HEK293 (cell line): ENCODE data around the gene DIDO1.

Experiments
- CTCF ChIA-PET: fragments of 350-600 bp; formaldehyde crosslinking; extraction: SDS; loops from one replicate; lab custom pipeline; 2021; ENCODE audit warnings: antibody characterized with exemption; lab: Yijun Ruan, JAX
- POLR2A ChIA-PET: fragments of 300-600 bp; formaldehyde crosslinking; extraction: SDS; loops from one replicate; lab custom pipeline; 2020; ENCODE audit warnings: antibody characterized with exemption, inconsistent platforms; lab: Yijun Ruan, JAX
- H3K27ac ChIP-seq: fragments of 200-500 bp; sonication (Bioruptor generic); 2 replicates; pipeline ENCODE4 v1.5.1; 2014; ENCODE audit warnings: low read depth, low read length, control low read depth, inconsistent platforms; ENCODE audit errors: extremely low read depth
- H3K36me3 ChIP-seq, 2 experiments: fragments of 200-500 bp in 1 of 2; sonication (Bioruptor generic) in 1 of 2; 1 replicate in 1 of 2; 2 replicates in 1 of 2; pipeline ENCODE4 v1.5.1; 2014 to 2017; ENCODE audit warnings: inconsistent platforms in 2 of 2, low read length in 2 of 2; ENCODE audit not compliant: control insufficient read depth in 2 of 2, insufficient read depth in 1 of 2
- H3K4me1 ChIP-seq: fragments of 200-500 bp; sonication (Bioruptor generic); 2 replicates; pipeline ENCODE4 v1.5.1; 2014; ENCODE audit warnings: mild to moderate bottlenecking, low read length, inconsistent platforms; ENCODE audit not compliant: control insufficient read depth, insufficient read depth
- H3K4me3 ChIP-seq: 2 replicates; pipeline ENCODE4 v1.5.1; 2011; ENCODE audit warnings: low read depth, mild to moderate bottlenecking, control low read depth, low read length, moderate library complexity
- H3K9me3 ChIP-seq: fragments of 200-500 bp; sonication (Bioruptor generic); 2 replicates; pipeline ENCODE4 v1.5.1; 2014; ENCODE audit warnings: low read depth, low read length, inconsistent platforms; ENCODE audit not compliant: control insufficient read depth, insufficient read depth
- KLF1 ChIP-seq: fragments of 450-650 bp; formaldehyde crosslinking; IDR thresholded peaks from 2 replicates; pipeline ENCODE4 v1.5.1; 2016; ENCODE audit warnings: missing biosample characterization, missing genetic modification characterization
- SP7 ChIP-seq: fragments of 450-650 bp; formaldehyde crosslinking; IDR thresholded peaks from 2 replicates; pipeline ENCODE4 v1.5.1; 2016; ENCODE audit warnings: missing biosample characterization, missing genetic modification characterization
- ZFP69B ChIP-seq: fragments of 450-650 bp; formaldehyde crosslinking; IDR thresholded peaks from 2 replicates; pipeline ENCODE4 v1.5.1; 2016; ENCODE audit warnings: missing biosample characterization, missing genetic modification characterization
- ZNF174 ChIP-seq: fragments of 450-650 bp; formaldehyde crosslinking; IDR thresholded peaks from 2 replicates; pipeline ENCODE4 v1.5.0; 2017; ENCODE audit warnings: missing biosample characterization, mild to moderate bottlenecking, missing genetic modification characterization
- ZNF19 ChIP-seq: fragments of 450-650 bp; formaldehyde crosslinking; IDR thresholded peaks from 2 replicates; pipeline ENCODE4; 2016; ENCODE audit warnings: missing biosample characterization, missing genetic modification characterization, low read depth
- ZNF214 ChIP-seq: fragments of 450-650 bp; formaldehyde crosslinking; IDR thresholded peaks from 2 replicates; pipeline ENCODE4 v1.5.1; 2017; ENCODE audit warnings: missing biosample characterization, mild to moderate bottlenecking, missing genetic modification characterization, borderline replicate concordance
- ZNF341 ChIP-seq: fragments of 450-650 bp; formaldehyde crosslinking; IDR thresholded peaks from 2 replicates; pipeline ENCODE4; 2016; ENCODE audit warnings: low read depth, missing biosample characterization, missing genetic modification characterization
- ZNF530 ChIP-seq: fragments of 450-650 bp; formaldehyde crosslinking; IDR thresholded peaks from 2 replicates; pipeline ENCODE4 v1.5.1; 2016; ENCODE audit warnings: low read depth, missing biosample characterization, missing genetic modification characterization
- ZNF585B ChIP-seq: fragments of 450-650 bp; formaldehyde crosslinking; IDR thresholded peaks from 2 replicates; pipeline ENCODE4 v1.5.1; 2016; ENCODE audit warnings: missing biosample characterization, missing genetic modification characterization
- ZNF621 ChIP-seq: fragments of 450-650 bp; formaldehyde crosslinking; IDR thresholded peaks from 2 replicates; pipeline ENCODE4 v1.5.1; 2017; ENCODE audit warnings: missing biosample characterization, missing genetic modification characterization
- ZNF623 ChIP-seq: fragments of 450-650 bp; formaldehyde crosslinking; IDR thresholded peaks from 2 replicates; pipeline ENCODE4 v1.5.1; 2016; ENCODE audit warnings: missing biosample characterization, missing genetic modification characterization
- ZNF785 ChIP-seq: fragments of 450-650 bp; formaldehyde crosslinking; IDR thresholded peaks from 2 replicates; pipeline ENCODE4 v1.5.1; 2016; ENCODE audit warnings: missing biosample characterization, missing genetic modification characterization
- TF ChIP-seq, protein P1 (sequence below): fragments of 450-650 bp; formaldehyde crosslinking; conservative IDR thresholded peaks from 2 replicates; pipeline ENCODE4 v1.5.1; 2016; ENCODE audit warnings: low read depth, missing biosample characterization, missing genetic modification characterization
- TF ChIP-seq, protein P2 (sequence below): fragments of 450-650 bp; IDR thresholded peaks from 2 replicates; pipeline ENCODE4 v1.5.1; 2018; ENCODE audit warnings: missing biosample characterization, missing genetic modification characterization
- TF ChIP-seq, protein P3 (sequence below): fragments of 450-650 bp; formaldehyde crosslinking; IDR thresholded peaks from 2 replicates; pipeline ENCODE4 v1.5.1; 2016; ENCODE audit warnings: missing biosample characterization, missing genetic modification characterization
- TF ChIP-seq, protein P4 (sequence below): sonication (generic); formaldehyde crosslinking; IDR thresholded peaks from 2 replicates; pipeline ENCODE4 v1.8.1; 2022; ENCODE audit warnings: mild to moderate bottlenecking, moderate library complexity, missing genetic modification reagents
- TF ChIP-seq, protein P5 (sequence below): fragments of 450-650 bp; IDR thresholded peaks from 2 replicates; pipeline ENCODE4 v1.5.1; 2018; ENCODE audit warnings: missing biosample characterization, mild to moderate bottlenecking, missing genetic modification characterization
- TF ChIP-seq, protein P6 (sequence below): fragments of 450-650 bp; formaldehyde crosslinking; IDR thresholded peaks from 2 replicates; pipeline ENCODE4 v1.5.1; 2017; ENCODE audit warnings: missing biosample characterization, missing genetic modification characterization
- TF ChIP-seq, protein P7 (sequence below): fragments of 450-650 bp; formaldehyde crosslinking; optimal IDR thresholded peaks from 2 replicates; pipeline ENCODE3; 2016; ENCODE audit warnings: missing biosample characterization, mild to moderate bottlenecking, missing genetic modification characterization

DIDO1 gene

DNA sequence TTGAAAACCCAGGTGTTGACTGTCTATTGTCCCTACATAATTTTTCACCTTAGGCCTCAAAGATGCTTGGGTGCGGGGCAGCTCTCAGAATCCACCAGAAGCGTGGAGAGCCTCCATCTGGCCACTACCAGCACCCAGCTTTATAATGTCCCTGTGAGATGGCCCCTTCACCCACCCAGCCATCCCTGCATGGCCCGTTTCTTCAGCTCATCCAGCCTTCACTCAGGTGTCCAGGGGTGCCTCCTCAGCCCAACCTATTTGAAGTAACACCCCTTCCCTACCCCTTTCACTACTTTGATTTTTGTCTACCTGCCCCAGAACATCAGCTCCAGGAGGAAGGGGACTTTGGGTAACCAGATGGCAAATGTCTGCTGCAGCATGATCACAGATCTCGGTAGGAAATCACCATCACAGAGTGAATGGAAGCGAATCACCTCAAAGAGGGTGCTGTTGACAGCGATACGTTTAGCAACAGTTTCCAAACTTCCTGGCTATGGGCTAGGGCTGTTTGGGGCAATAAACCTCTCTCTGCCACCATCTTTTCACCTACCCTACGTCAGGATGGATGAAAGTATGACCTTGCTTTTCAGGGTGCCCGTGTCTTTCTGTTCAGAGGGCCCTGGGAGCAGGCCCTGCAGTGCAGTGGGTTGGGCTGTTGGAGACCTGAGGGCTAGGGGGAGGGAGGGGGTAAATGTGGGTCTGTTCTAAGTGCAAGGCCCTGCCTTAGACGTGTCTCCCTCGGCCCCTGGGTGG lies 25.0 kb upstream of the DIDO1 start:
- Histone ChIP-seq H3K4me1 (no peaks in the 10 kb centered on the region), H3K36me3 (peaks cover 0 to 43% of the 10 kb centered on the region in 2 experiments; a peak in 1 of 3 replicates), H3K4me3 (no peak overlapping the region), H3K27ac (no peak overlapping the region), H3K9me3 (no peaks in the 10 kb centered on the region)
- TF ChIP-seq, protein P1, sequence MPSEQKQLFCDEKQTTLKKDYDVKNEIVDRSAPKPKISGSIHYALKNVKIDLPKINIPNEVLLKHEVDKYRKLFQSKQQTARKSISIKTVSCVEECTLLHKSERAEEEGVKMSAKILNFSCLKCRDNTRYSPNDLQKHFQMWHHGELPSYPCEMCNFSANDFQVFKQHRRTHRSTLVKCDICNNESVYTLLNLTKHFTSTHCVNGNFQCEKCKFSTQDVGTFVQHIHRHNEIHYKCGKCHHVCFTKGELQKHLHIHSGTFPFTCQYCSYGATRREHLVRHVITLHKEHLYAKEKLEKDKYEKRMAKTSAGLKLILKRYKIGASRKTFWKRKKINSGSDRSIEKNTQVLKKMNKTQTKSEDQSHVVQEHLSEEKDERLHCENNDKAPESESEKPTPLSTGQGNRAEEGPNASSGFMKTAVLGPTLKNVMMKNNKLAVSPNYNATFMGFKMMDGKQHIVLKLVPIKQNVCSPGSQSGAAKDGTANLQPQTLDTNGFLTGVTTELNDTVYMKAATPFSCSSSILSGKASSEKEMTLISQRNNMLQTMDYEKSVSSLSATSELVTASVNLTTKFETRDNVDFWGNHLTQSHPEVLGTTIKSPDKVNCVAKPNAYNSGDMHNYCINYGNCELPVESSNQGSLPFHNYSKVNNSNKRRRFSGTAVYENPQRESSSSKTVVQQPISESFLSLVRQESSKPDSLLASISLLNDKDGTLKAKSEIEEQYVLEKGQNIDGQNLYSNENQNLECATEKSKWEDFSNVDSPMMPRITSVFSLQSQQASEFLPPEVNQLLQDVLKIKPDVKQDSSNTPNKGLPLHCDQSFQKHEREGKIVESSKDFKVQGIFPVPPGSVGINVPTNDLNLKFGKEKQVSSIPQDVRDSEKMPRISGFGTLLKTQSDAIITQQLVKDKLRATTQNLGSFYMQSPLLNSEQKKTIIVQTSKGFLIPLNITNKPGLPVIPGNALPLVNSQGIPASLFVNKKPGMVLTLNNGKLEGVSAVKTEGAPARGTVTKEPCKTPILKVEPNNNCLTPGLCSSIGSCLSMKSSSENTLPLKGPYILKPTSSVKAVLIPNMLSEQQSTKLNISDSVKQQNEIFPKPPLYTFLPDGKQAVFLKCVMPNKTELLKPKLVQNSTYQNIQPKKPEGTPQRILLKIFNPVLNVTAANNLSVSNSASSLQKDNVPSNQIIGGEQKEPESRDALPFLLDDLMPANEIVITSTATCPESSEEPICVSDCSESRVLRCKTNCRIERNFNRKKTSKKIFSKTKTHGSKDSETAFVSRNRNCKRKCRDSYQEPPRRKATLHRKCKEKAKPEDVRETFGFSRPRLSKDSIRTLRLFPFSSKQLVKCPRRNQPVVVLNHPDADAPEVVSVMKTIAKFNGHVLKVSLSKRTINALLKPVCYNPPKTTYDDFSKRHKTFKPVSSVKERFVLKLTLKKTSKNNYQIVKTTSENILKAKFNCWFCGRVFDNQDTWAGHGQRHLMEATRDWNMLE (tag by site-specific recombination): no peak
- TF ChIP-seq, protein P2, sequence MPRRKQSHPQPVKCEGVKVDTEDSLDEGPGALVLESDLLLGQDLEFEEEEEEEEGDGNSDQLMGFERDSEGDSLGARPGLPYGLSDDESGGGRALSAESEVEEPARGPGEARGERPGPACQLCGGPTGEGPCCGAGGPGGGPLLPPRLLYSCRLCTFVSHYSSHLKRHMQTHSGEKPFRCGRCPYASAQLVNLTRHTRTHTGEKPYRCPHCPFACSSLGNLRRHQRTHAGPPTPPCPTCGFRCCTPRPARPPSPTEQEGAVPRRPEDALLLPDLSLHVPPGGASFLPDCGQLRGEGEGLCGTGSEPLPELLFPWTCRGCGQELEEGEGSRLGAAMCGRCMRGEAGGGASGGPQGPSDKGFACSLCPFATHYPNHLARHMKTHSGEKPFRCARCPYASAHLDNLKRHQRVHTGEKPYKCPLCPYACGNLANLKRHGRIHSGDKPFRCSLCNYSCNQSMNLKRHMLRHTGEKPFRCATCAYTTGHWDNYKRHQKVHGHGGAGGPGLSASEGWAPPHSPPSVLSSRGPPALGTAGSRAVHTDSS: no peak
- TF ChIP-seq ZNF341 (tag by site-specific recombination) (no peak), ZNF19 (tag by site-specific recombination) (no peak)
- TF ChIP-seq, protein P3, sequence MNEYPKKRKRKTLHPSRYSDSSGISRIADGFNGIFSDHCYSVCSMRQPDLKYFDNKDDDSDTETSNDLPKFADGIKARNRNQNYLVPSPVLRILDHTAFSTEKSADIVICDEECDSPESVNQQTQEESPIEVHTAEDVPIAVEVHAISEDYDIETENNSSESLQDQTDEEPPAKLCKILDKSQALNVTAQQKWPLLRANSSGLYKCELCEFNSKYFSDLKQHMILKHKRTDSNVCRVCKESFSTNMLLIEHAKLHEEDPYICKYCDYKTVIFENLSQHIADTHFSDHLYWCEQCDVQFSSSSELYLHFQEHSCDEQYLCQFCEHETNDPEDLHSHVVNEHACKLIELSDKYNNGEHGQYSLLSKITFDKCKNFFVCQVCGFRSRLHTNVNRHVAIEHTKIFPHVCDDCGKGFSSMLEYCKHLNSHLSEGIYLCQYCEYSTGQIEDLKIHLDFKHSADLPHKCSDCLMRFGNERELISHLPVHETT (tag by site-specific recombination): no peak
- CTCF ChIA-PET: no interaction called here
- POLR2A ChIA-PET: no interaction called here

DNA sequence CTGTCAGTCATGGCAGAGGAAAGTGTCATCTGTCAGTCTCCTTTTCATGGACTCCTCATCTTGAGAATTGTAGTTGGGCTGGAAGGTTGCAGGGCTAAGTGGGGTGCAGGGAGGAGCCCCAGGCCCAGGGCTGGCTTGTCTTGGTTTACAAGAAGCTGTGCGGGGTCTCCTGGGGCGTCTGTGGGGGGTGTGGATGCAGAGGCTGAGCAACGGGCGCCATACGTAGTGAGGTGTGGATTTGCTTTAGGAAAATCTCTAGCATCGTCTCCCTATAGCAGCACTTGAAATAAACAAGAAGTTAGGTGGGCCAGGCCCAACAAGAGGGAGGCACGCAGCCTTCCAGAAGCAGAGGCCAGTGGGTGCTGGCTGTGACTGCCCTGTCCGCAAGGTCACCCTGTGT lies 24.4 kb upstream of the DIDO1 start:
- H3K9me3 ChIP-seq: no peaks in the 10 kb centered on the region
- POLR2A ChIA-PET: no interaction called here
- no peak for TF ChIP-seq ZNF530 (tag by site-specific recombination)
- TF ChIP-seq, protein P4, sequence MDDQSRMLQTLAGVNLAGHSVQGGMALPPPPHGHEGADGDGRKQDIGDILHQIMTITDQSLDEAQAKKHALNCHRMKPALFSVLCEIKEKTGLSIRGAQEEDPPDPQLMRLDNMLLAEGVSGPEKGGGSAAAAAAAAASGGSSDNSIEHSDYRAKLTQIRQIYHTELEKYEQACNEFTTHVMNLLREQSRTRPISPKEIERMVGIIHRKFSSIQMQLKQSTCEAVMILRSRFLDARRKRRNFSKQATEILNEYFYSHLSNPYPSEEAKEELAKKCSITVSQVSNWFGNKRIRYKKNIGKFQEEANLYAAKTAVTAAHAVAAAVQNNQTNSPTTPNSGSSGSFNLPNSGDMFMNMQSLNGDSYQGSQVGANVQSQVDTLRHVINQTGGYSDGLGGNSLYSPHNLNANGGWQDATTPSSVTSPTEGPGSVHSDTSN (CRISPR knock-in tag): no peak
- no peak for TF ChIP-seq ZNF174 (tag by site-specific recombination)
- TF ChIP-seq, protein P5, sequence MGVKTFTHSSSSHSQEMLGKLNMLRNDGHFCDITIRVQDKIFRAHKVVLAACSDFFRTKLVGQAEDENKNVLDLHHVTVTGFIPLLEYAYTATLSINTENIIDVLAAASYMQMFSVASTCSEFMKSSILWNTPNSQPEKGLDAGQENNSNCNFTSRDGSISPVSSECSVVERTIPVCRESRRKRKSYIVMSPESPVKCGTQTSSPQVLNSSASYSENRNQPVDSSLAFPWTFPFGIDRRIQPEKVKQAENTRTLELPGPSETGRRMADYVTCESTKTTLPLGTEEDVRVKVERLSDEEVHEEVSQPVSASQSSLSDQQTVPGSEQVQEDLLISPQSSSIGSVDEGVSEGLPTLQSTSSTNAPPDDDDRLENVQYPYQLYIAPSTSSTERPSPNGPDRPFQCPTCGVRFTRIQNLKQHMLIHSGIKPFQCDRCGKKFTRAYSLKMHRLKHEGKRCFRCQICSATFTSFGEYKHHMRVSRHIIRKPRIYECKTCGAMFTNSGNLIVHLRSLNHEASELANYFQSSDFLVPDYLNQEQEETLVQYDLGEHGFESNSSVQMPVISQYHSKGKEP (tag by site-specific recombination): no peak
- TF ChIP-seq KLF1 (tag by site-specific recombination): no peak
- TF ChIP-seq, protein P6, sequence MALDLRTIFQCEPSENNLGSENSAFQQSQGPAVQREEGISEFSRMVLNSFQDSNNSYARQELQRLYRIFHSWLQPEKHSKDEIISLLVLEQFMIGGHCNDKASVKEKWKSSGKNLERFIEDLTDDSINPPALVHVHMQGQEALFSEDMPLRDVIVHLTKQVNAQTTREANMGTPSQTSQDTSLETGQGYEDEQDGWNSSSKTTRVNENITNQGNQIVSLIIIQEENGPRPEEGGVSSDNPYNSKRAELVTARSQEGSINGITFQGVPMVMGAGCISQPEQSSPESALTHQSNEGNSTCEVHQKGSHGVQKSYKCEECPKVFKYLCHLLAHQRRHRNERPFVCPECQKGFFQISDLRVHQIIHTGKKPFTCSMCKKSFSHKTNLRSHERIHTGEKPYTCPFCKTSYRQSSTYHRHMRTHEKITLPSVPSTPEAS (tag by site-specific recombination): no peak
- TF ChIP-seq ZFP69B (tag by site-specific recombination): no peak
- TF ChIP-seq, protein P7, sequence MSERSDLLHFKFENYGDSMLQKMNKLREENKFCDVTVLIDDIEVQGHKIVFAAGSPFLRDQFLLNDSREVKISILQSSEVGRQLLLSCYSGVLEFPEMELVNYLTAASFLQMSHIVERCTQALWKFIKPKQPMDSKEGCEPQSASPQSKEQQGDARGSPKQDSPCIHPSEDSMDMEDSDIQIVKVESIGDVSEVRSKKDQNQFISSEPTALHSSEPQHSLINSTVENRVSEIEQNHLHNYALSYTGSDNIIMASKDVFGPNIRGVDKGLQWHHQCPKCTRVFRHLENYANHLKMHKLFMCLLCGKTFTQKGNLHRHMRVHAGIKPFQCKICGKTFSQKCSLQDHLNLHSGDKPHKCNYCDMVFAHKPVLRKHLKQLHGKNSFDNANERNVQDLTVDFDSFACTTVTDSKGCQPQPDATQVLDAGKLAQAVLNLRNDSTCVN (tag by site-specific recombination): no peak
- TF ChIP-seq ZNF785 (tag by site-specific recombination): no peak
- no peak for TF ChIP-seq ZNF621
- TF ChIP-seq ZNF214 (tag by site-specific recombination): no peak
- no peak for TF ChIP-seq ZNF585B (tag by site-specific recombination)
- no peak for TF ChIP-seq SP7 (tag by site-specific recombination)
- no peak for TF ChIP-seq ZNF623

More for the DNA sequence above, 24.4 kb upstream of the DIDO1 start:
- Histone ChIP-seq H3K4me1 (no peaks in the 10 kb centered on the region), H3K36me3 (peaks cover 0 to 49% of the 10 kb centered on the region in 2 experiments; a peak in 1 of 3 replicates), H3K4me3 (no peak overlapping the region), H3K27ac (no peak overlapping the region)
- CTCF ChIA-PET: no interaction called here
